ENCODE results near the gene KCNG3. TPM values are rescaled to one million over a fixed set of nuclear protein-coding genes. Genes with fewer than 3 reads are reported as not detected.

The KCNG3 gene
- total and polyA plus RNA-seq, 2 of the 13 experiments (the other 11 are each of a cell fraction or from before 2014, with no cell fraction given), result 2.8 to 4.8 TPM

DNA sequence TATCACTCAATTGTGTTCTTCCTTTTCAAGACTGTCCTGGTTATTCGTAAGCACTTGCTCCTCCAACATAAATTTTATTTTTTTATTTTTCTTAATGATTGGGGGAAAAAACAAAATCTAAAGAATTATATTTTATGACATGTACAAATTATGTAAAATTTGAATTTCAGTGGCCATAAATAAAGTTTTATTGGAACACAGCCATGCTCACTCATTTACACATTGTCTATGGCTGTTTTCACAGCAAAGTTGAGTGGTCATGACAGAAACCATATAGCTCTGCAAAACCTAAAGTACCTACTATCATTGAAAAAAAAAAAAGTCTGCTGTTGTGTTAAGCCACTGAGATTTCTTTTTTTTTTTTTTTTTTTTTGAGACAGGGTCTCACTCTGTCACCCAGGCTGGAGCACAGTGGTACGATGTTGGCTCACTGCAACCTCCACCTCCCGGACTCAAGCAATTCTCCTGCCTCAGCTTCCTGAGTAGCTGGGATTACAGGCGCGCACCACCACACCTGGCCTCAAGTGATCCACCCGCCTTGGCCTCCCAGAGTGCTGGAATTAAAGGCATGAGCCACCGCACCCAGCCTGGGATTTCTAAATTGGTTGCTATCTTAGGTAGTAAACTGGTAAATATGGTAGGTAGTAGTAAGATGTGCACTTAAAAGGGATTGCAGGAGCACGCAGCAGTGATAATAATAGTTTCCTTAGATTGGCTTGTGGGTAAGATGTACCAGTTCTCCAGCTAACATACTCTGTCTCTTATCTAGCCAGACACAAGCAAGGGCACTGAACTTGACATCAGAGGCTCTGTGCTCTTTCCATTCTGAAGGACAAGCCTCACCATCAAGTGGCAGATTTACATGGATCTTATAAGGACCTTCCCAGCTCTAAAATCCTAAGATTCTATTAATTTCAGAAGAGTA, 44.4 kb downstream of the KCNG3 start:
- Histone ChIP-seq H3K79me2 (ENCODE audit: insufficient read depth, low read length) (no peaks in the 10 kb centered on the region), H3K36me3 (replicated peaks in 1 of 2; ENCODE audit: control insufficient read depth in 1 of 2, insufficient read depth in 2 of 2, low read length in 2 of 2) (no peaks in the 10 kb centered on the region; a peak in 1 of 5 replicates), H2AFZ (ENCODE audit: low read length) (no peak overlapping the region), H3K4me1 (ENCODE audit: insufficient read depth, low read length) (no peaks in the 10 kb centered on the region), H3K27ac (ENCODE audit: extremely low read length, insufficient read depth, low read length) (no peak overlapping the region), H4K20me1 (ENCODE audit: insufficient read depth, low read length) (no peaks in the 10 kb centered on the region), H3K27me3 (ENCODE audit: control insufficient read depth in 1 of 2, insufficient read depth in 2 of 2, low read length in 2 of 2) (no peaks in the 10 kb centered on the region), H3K4me3 (replicated peaks in 1 of 3; ENCODE audit: insufficient read depth in 1 of 3, low read depth in 2 of 3, low read length in 3 of 3) (no peak overlapping the region), H3K9me3 (ENCODE audit: low read length) (no peaks in the 10 kb centered on the region), H3K4me2 (ENCODE audit: low read depth, low read length) (no peak overlapping the region), H3K9ac (ENCODE audit: insufficient read depth, low read depth, low read length) (no peak overlapping the region)
- ATAC-seq, result no peak
- ChIA-PET CTCF (ENCODE audit: low intra/inter-chr PET ratio, low total read pairs) (no interaction called here), POLR2A (no interaction called here)
- WGBS (ENCODE audit: low lambda C conversion rate), result 96% methylated on average over 8 of the region's 8 CpGs
- TF ChIP-seq, protein P1, sequence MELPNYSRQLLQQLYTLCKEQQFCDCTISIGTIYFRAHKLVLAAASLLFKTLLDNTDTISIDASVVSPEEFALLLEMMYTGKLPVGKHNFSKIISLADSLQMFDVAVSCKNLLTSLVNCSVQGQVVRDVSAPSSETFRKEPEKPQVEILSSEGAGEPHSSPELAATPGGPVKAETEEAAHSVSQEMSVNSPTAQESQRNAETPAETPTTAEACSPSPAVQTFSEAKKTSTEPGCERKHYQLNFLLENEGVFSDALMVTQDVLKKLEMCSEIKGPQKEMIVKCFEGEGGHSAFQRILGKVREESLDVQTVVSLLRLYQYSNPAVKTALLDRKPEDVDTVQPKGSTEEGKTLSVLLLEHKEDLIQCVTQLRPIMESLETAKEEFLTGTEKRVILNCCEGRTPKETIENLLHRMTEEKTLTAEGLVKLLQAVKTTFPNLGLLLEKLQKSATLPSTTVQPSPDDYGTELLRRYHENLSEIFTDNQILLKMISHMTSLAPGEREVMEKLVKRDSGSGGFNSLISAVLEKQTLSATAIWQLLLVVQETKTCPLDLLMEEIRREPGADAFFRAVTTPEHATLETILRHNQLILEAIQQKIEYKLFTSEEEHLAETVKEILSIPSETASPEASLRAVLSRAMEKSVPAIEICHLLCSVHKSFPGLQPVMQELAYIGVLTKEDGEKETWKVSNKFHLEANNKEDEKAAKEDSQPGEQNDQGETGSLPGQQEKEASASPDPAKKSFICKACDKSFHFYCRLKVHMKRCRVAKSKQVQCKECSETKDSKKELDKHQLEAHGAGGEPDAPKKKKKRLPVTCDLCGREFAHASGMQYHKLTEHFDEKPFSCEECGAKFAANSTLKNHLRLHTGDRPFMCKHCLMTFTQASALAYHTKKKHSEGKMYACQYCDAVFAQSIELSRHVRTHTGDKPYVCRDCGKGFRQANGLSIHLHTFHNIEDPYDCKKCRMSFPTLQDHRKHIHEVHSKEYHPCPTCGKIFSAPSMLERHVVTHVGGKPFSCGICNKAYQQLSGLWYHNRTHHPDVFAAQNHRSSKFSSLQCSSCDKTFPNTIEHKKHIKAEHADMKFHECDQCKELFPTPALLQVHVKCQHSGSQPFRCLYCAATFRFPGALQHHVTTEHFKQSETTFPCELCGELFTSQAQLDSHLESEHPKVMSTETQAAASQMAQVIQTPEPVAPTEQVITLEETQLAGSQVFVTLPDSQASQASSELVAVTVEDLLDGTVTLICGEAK (IDR thresholded peaks at IDR 0.05), result peak; percentile 44
- TF ChIP-seq, protein P1 (CRISPR knock-in tag; IDR thresholded peaks at IDR 0.05), result no peak
- TF ChIP-seq ZFX (CRISPR knock-in tag; IDR thresholded peaks at IDR 0.05; ENCODE audit: low read depth), result no peak
- in situ Hi-C loops (cut with HindIII; ENCODE audit: extremely low pct_ligation_motif_present, low pct_unique_long_range_greater_than_20kb) (no loop called here), intact Hi-C loops (cut with micrococcal nuclease; ENCODE audit: unreplicated experiment) (no loop called here)
- no TSS peak for BruUV-seq (replicated peaks)
- DNase-seq (ENCODE audit: low spot score), result no peak
- FAIRE-seq, result no peak
